HG02759 (cell line): ENCODE data around the gene SCGN.

Source experiments
- ATAC-seq: cut with Tn5 transposase; IDR thresholded peaks from one replicate; pipeline ENCODE4 v1.9.1; 2021; ENCODE audit warnings: mild to moderate bottlenecking, moderate library complexity; ENCODE audit not compliant: unreplicated experiment

The SCGN gene

DNA sequence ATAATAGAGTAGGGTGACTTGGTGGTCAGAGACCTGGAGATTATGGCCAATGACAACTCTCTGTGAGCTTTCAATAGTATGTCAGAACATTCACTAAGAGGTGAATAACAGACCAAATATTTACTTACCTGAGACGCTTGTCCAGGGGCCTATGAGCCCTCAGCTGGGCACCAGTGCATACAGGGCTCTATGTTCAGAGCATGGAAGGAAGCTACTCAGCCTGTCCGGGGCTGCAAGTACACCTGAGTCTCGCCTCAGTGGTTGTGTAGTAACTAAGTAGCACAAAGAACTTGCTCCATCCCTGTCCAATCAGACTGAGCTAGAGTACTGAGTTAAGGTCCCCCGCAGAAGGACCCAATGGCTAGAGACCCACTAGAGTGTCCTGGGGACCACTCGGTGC is 11.6 kb upstream of the SCGN start:
- ATAC-seq: no peak

DNA sequence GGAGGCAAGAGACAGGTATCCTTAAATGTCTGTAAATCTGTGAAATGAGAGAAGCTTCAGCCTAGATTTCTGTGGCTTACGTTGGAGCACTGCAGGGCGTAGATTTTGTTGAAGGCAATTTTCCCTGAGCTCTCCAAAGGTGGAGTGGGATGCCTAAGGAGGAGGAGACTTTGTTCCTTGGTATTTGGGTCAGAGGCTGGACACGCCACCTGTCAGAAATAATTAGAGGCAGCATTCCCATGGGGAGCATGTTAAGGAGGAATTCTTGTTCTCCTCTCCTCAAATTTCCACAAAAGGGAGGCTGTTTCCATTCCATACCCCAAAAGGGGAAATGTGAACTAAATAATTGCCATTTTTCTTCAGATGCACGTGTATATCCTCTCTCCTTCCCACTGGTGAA is 11.1 kb upstream of the SCGN start:
- no peak for ATAC-seq

DNA sequence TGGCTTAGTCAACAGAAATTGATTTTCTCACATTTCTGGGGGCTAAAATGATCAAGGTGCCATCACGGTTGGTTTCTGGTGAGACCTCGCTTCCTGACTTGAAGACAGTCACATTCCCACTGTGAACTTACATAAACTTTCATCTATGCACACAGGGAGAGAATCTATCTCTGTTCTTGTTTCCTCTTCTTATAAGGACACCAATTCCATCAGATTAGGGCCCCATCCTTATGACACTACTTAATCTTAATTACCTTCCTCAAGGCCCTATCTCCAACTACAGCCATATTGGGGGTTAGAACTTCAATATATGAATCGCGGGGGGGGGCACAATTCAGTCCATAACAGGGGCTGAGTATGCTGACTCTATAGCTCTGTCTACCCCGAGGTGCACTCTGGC is 10.6 kb upstream of the SCGN start:
- no peak for ATAC-seq

DNA sequence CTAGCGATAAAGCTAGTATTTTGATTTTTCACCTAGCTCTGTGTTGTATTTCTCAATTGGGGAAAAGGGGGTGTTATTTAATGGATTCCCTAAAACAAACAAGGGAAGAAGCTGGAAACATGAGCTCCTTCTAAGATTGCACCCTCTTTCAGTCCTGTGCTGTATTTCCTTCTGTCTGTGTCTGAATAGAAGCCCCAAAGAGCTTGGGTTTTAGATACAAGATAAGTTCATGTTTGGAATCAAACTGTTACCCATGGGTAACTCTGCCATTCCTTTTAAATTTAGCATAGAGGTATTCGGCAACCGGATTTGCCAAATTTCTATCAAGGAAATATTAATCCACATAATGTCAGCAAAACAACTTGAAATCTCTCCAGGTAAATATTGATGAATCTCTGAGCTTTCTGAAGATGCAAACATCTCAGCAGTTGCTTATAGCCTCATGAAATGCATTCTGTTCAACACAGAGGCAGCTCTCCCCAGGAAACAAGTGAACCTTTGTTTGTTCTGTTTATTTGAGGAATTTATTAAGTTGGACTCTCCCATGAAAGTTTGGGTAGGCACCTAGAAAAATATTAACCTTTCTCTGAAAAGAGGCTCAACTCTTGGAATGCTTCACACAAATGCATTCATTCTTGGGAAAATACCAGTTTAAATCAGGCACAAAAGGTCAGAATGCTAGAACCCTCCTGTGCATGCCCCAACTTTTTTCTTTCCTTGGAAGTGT is 9.9 kb upstream of the SCGN start:
- no peak for ATAC-seq

DNA sequence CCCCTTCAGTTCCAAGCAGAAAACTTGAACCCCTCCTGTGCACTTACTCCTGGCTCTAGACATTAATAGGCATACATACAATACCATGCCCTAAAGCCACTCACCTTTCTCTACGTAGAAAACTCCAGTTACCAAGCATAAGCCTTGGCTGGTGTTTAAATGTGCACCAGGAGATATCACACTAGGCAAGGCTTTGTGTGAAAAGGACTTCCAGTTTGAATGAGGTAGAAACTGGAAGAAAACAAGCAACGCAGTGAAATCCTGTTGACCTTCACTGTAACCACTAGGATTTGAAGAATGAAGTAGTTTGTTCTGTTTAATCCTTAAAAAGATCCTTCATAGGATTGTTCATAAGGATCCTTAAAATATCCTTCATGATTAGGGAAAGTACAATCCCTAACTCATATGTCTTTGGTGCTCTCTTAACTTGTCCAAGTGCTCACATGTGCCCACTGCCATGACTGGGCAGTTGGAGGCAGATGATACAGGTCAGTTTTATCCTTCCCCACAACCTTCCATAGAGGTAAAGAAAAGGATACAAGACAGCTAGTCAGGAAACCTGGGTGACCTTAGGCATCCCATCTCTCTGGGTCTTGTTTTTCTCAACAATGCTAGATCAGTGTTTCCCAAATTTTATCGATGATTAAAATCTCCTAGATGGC is 9.2 kb upstream of the SCGN start:
- ATAC-seq: no peak

DNA sequence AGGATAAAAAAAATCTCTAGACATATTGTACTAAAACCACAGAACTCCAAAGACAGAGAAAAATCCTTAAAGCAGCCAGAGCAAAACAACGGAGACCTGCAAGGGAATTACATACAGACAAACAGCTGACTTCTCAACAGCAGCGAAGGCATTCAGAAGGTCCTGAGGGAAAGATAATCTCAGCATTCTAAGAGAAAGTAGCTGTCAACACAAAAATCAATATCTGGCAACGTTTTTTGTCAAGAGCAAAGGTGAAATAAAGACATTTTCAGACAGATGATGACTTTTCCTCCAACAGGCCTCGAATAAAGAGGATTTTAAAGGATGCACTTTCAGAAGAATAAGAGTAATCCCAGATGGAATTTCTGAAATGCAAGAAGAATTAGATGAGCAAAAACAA is 6.1 kb upstream of the SCGN start:
- ATAC-seq: no peak

DNA sequence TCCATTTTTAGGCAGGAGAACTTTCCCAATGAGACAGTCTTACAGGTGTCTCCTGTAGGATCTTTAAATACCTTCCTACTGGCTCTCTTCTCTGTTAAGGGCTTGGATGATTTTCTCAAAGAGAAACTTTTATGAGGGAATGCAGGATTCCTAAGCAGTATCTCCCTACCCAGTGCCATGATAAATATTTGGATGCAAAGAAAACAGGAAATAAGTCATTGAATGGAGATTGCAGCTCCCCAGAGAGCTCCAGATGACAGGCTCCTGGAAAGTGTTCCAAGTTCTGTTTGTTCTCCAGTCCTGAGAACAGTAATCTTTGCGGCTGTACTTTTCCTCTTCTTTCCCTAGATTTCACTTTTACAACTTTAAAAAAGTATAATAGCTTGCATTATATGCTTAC is 2.4 kb upstream of the SCGN start:
- ATAC-seq: no peak

DNA sequence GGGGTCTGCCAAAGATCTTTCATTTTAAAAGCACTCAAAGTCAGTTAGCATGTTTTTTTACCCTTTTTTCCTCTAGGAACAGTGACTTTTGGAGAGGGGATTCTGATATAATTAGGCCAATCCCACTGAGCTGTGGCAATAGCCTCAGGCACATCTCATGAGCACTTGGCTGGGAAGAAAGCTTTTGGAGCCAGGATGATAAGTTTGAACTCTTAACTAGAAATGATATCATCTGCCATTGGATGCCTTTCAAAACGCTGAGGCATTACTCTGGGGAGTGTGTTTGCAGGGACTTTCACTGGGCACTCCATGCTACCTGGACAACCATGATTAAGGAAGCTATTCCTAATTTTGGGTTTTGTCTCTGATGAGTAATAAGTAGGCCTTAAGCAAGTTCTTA is 3.7 kb downstream of the SCGN start:
- no peak for ATAC-seq

DNA sequence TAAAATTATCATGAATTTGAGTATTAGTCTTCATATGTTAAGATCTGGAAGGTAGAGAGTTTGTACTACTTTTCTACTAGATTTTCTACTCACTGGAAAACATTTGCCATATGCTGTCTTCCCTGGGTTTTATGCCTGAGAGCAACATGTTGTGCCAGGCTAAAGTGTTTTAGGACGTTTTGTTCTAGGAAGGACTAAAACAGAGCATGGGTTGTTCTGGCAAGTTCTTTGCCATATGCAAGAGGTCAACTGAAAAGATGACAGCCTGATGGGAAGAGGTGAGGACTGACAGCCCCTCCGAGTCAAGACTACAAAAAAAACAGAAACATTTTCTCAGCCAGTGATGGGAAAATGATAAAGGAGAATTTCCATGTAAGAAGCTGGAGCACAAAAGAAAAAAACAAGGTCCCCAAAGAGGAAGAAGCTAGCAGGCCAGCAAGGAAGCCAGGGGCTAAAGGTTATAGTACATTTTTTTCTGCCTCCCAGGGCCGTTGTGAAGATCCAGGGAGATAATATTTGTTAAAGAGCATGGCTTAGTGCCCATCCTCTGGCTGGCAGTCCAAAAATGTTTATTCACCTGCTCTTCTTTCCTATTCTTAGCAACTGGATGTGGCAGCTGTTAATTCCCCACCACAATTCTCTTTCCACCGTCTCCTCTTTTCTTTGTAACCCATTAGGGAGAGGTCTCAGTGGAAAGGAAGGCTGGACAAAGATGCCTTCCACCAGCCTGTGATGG is 7.8 kb downstream of the SCGN start:
- no peak for ATAC-seq

DNA sequence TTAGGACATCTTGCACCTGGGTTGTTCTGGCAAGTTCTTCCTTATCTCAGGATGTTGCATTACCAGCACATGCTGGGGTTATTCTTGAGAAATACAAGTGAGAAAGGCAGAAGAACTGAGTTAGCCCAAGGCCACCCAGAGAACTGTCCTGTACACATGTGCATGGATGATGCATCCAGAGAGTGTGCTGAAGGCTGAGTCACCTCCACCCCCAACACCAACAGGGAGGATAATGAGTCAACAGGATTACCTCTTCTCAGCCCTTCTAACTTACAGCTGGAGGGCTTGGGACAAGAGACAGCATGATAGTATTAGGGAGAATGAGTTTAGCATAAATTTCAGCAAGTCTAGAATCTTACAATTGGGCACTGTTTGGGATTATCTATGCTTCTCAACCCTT is 8.5 kb downstream of the SCGN start:
- no peak for ATAC-seq

DNA sequence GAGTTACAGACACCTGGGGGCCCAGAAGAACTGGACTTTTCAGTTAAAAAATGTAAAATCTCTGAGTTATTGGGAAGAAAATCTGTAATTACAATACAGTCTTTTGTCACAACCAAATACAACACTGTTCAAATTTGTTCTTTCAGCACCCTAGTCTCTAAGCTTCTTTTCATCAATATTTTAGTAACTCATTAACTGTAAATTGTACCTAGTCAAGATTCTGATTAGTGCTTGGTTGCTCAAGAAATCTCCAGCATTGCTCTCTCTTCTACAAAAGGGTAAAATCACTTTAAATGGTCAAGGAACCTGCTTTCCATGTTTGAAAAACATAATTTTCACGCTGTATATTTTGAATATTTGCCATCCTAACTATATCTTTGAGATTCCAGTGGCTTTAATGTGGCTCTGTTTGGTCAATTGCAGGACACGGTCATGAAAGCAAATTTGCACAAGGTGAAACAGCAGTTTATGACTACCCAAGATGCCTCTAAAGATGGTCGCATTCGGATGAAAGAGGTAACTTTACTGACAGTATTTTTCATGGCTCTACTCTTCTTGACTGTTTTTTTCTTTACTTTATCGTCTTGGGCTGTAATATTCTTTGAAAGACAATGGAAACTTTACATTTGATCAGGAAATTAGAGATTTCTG is 9.2 kb downstream of the SCGN start:
- no peak for ATAC-seq

DNA sequence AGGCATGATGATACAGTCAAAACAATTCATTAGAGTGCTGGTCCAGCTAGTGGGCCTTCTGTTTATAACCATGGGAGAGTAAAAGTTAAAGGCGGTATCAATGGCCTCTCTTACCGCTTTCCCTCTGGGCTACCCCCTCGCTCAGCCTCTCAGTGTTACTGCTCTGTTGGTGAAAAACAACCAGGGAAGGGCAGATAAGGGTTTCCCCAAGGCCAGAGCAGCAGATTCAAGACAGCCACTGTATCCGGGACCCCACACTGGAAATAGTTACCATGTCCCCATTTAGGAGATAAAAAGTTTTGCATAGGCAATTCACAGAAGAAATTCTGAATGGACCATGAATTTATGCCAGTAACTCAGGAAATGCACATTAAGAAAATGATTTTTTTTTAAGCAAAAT is 13.4 kb downstream of the SCGN start:
- ATAC-seq: no peak

DNA sequence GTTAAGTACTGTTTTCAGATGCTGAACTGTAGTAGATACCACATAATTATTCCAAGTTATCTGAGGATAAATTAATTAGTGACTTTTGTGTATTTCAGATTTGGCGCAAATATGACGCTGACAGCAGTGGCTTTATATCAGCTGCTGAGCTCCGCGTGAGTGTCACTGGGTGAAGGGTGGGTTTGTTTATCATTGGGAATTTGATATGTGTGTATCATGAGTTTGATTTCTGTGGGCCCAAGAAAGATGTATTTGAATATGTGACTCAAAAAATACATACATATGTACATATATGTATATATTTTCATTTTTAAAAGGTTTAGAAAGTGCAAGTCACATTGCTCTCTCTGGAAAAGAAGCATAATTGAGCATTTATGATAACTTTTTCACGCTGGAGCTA is 17.4 kb downstream of the SCGN start:
- no peak for ATAC-seq

DNA sequence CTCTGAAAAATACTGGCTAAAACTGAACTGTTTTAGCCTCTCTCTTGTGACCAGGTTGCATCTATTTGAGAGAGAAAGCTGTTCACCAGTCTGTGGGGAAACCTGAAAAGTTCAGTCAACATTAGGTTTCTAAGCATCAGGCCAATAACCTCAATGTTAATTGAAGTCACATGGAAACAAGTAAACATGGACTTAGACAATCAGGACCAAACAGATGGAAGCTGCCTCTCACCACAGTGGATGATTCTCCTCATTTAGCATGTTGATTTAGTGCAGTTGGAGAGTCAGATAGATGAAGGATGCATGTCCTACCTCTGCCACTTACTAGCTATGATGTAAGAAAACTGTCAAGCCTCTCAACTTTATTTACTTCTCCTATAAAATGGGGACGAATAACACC is 18.2 kb downstream of the SCGN start:
- no peak for ATAC-seq

DNA sequence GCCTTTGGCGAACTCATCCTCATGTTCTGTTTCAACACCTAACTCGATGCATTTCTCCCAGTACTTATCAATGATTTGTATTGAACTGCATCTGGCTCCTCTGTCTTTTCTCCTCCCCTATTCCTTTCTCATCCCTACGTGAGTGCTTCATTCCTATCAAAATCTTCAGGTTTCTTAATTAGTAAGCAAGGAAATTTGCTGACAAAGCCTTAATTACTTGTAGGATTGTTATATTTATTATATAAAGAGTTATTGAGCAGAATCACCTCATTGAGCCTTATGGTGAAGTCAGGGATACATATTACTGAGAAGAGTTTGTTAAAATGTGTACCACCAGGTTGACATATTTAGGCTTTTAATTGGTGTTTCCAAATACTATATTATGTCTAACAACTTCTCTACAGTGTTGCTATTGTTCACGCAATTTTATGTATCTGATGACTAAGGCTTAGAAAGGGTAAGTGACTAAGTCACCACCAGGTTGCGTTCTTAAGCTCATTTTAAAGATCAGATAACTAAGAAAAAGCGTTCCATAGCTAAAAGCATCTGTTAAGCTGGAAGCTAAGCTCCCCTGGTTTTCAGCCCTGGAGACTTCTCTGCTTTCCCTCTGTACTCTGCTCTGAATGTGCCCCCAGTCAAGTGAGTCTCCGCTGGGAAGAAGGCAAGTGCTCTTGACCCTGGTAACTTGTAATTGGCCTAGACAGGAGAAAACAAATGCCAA is 18.9 kb downstream of the SCGN start:
- no peak for ATAC-seq

DNA sequence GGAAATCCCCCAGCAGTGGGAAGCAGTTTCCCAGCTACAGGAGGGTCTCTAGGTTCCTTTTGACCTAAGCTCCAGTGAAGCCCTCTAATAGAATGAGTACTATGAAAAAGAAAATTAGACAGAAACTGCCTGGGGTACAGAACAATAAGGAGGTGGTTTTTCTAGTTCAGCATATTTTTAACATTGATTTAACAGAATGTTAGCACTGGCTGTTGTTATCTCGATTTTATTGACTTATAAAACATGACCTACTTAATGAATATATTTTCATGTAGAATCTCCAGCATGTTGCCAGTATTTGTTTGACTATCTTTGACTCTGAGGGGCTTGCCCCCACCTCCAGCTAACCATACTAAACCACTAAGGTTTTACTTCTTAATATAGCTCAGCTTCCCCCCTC is 19.6 kb downstream of the SCGN start:
- ATAC-seq: no peak

DNA sequence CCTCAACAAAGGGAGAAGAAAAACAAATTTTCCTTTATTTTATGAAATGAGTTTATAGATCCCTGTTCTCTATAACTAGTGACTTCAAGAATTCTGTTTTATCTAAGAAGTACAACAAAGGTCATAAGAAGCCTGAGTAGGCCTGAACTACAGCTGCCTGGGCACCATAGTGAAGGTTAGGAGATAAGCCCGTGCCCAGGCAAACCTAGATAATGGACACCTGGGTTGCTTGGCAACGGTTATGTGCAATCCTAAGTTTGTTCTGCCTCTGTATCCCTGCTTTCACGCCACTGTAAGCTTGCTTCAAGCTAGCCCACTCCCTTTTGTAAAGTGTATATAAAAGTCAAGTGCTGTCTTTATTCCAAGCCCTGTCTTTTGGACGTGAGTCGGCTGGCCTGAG is 23.2 kb downstream of the SCGN start:
- no peak for ATAC-seq

DNA sequence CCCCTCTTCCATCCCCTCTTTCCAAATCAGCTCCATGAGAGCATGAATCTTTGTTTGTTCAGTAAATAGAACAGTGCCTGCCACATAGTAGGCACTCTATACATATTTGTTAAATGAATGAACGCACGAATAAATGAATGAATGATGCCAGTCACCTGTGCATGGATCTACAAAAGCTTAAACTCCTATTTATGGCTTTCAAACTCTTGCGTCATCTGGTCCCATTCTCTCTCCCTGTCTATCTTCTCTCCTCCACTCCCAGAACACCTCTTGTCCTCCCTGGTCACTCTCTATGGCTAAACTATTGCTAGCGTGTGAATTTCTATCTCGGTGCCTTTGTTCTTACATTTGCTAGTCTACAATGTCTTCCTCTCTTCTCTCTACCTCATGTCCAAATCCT is 24.8 kb downstream of the SCGN start:
- ATAC-seq: no peak

DNA sequence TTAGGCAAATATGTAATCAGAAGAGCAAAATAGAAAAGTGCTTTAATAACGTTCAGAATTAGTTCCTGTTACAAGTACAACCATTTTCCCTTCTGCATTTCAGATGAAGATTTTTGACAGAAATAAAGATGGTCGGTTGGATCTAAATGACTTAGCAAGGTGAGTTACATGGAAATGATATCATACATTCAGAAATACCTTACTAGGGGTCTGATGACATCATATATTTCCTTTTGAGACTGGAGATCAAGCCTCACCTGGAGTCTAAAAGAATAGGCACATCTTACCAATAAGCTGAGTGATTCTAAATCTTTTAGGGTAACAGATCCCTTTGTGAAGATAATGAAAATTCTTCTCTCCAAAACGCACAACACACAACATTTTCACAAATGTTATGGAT is 29.8 kb downstream of the SCGN start:
- ATAC-seq: no peak

DNA sequence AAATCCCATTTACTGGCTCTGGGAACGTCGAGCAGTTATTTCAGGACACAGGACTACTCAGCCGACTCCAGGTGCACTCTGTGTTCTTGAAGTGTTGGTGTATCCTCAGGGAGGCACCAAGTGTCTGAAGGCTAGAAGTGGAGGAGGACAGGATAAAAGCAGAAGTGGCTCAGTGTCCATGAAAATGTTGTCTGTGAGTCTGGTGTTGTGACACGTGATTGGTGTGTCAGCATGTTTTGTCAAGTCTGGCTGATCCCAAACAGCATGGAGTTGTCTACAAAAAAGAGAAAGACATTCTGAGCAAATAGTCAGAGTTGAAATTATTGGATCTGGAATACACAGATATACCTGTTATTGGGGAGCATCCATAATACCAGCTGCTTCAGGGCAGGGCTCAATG is 30.3 kb downstream of the SCGN start:
- ATAC-seq: no peak

DNA sequence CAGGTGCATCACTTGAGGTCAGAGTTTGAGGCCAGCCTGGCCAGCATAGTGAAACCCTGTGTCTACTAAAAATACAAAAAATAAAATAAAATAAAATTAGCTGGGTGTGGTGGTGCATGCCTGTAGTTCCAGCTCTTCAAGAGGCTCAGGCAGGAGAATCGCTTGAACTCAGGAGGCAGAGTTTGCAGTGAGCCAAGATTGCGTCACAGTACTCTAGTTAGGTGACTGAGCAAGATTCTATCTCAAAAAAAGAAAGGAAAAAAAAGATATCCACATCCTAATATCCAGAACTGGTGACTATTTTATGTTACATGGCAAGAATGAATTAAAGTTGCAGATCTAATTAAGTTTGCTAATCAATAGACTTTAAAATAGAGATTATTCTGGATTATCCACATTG is 32.5 kb downstream of the SCGN start:
- no peak for ATAC-seq
